ENCODE measurements around the gene TNFRSF21.
"Not testable (repeated sequence)": the region's sequence is repeated elsewhere in the genome, so short reads cannot be mapped to it uniquely, and the experiment has no call there.

The TNFRSF21 gene

DNA sequence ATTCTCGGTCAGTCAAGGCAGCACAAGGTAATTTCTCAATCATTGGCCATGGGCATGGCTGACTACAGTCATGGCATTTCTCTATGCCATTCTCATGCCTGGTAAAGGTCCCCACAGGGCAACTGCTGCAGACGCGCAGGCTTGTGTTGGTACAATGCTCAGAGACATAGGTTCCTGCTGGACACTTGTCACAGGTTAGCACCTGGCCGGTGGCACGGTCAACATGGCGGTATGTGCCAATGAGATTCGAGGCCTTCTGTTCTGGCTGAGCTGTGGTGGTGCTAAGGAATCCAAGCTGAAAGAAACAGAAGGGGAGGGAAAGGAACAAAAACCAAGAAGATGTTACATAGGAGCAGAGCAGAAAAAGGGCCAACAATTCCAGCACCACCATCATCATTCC is 23.4 kb downstream of the TNFRSF21 start:
- no peak for DNase-seq

GRCh38 chr6:47283993-47284392 is 25.7 kb downstream of the TNFRSF21 start:
- DNase-seq = no peak

GRCh38 chr6:47278545-47278944 is 31.2 kb downstream of the TNFRSF21 start:
- no peak for DNase-seq

DNA sequence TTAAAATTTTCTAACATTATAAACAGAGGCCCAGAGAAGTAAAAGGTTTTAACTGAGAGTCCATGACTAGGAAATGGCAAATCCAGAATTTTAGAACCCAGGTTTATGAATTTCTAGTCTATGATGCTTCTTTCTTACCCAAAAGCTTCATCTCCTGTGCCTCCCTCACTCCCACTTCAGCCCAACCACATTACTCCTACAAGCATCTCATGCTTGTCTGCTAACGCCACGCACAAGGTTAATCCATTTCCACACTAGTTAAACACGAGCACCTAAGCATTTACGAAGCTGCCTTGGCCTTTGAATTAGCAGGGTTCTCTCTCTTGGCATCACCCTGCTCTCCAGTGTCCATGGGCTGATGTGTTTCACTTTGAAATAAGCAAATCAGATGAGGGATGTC is 32.0 kb downstream of the TNFRSF21 start:
- DNase-seq = no peak

GRCh38 chr6:47276377-47276776 is 33.3 kb downstream of the TNFRSF21 start:
- no peak for DNase-seq

DNA sequence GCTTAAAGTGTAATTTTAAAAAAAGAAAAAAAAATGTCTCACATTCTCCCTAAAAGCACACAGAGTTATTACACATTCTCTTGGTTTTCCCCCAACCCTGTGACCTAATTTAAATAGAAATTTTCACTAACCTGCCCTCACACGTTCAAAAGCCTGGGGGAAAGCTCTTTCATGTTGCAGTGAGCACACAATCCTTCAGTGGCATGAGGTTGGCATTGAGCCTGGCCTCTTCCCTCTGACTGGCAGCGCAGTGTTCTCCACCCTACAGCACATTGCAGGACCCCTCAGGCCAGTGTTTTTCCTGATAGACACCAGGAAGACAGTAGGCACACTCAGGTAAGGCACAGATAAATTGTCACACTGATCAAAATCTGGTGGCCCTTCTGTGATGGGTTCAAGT is 34.1 kb downstream of the TNFRSF21 start:
- no peak for DNase-seq

DNA sequence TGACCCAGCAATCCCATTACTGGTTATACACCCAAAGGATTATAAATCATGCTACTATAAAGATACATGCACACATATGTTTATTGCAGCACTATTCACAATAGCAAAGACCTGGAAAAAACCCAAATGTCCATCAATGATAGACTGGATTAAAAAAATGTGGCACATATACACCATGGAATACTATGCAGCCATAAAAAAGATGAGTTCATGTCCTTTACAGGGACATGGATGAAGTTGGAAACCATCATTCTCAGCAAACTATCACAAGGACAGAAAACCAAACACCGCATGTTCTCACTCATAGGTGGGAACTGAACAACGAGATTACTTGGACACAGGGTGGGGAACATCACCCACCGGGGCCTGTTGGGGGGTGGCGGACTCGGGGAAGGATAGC is 34.6 kb downstream of the TNFRSF21 start:
- not testable (repeated sequence) for DNase-seq

DNA sequence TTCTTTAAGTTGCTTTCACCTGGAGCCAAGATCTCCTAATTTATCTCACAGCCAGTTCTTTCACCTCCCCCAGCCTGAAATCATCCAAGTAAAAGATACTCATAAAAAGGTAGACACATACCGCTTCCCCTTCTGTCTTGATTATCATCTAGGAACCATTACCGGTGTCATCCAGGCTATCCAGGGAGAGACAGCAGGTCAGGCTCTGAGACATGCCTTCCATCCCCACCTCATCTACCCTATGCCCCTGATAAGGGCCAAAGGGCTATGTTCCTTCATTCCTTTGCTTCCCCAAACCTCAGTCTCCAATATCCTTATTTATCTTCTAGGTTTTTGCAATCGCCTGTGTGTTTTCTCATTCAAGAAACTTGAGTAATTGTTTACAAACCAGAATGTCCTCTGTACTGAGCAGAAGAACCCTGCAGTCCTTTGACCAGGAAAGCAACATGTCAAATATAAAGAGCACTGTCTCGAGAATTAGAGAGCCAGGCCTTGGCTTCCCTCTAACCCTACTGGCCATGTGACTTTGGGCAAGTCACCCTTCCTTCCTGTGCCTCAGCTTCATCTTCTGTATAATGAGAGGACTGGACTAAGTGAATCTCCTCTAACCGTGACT is 41.0 kb downstream of the TNFRSF21 start:
- DNase-seq = no peak

DNA sequence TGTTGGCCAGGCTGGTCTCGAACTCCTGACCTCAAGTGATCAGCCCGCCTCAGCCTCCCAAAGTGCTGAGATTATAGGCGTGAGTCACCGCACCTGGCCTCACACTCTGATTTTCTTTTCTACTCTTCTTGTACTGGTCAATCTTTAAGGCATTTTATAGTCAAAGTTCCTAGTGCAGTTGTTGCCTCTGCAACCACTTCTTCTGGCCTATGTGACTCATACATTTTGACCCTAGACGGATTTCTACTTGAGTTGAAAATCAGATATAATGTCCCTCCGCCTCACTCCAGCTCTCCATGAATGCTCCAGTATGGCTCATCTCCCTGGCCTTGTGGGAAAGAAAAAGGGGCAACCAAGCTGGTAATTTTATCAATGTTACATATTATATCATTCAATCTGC is 42.4 kb downstream of the TNFRSF21 start:
- no peak for DNase-seq

- no peak for DNase-seq
These were observed 43.7 kb downstream of the TNFRSF21 start for GRCh38 chr6:47265971-47266370.

GRCh38 chr6:47264775-47265184 is 44.9 kb downstream of the TNFRSF21 start:
- no peak for DNase-seq

GRCh38 chr6:47263268-47263667 is 46.4 kb downstream of the TNFRSF21 start:
- no peak for DNase-seq

DNA sequence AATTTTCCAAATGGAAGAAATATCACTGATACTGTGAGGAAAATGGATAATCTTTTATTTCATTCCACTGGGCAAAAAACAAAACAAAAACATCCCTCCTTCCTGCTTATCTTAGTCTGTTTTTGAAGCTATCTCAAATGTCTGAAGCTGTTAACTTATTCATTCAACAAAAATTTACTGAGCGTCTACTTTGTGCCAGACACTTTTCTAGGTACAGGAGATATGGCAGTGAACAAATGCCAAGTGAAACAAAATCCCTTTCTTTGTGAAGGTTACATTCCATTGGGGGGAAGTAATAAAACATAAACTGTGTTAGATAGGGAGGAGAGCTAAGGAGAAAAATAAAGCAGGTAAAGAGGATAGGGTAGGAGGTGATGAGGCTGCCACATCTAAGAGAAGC is 47.5 kb downstream of the TNFRSF21 start:
- DNase-seq = no peak

GRCh38 chr6:47261191-47261590 is 48.5 kb downstream of the TNFRSF21 start:
- DNase-seq = no peak

- DNase-seq = no peak
These were observed 49.7 kb downstream of the TNFRSF21 start for GRCh38 chr6:47260021-47260420.

GRCh38 chr6:47258724-47259347 is 50.9 kb downstream of the TNFRSF21 start:
- DNase-seq = no peak

GRCh38 chr6:47256981-47257730 is 52.5 kb downstream of the TNFRSF21 start:
- DNase-seq = no peak

DNA sequence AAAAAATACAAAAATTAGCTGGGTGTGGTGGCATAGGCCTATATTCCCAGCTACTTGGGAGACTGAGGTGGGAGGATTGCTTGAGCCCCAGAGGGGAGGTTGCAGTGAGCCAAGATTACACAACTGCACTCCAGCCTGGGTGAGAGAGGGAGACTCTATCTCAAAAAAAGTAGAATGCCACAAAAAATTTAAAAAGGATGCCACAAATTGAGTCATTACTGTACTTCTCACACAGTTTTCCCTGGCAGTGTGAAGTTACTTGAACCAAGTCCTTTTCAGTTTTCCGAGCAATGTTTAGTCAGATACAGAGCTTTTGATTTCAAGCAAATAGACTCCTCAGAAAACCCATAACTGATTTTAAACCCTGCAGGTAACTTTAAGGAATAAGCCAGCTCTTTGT is 53.3 kb downstream of the TNFRSF21 start:
- DNase-seq = no peak

DNA sequence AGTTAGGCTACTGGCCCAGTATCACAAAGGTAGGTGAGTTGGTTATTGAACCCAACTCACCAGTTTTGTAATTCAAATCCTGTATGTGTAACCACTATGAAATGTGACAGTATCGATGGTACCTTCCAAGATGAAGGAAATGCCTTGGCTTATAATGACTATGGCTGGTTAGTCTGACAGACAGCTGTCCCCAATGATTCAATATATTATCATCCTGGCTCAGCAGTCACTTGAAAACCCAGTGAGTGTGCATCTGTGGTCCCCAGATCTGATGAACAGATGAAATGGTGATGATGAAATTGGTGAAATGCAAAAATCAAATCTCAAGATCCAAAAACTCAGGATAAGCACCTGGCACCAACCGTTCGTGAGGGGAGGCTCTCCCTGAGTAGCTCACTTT is 54.8 kb downstream of the TNFRSF21 start:
- no peak for DNase-seq

DNA sequence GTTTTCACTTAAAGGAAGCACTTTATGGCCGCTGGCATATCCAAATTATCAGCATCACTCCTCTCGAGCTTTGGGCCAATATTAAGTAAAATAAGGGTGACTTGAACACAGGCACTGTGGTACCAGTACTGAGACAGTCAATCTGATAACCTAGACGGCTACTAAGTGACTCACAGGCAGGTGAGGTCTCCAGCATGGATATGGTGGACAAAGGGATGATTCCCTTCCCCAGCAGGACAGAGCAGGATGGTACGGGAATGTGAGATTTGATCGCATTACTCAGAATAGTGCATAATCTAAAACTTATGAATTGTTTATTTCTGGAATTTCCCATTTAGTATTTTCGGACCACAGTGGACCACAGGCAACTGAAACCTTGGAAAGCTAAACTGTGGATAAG is 55.7 kb downstream of the TNFRSF21 start:
- no peak for DNase-seq

GRCh38 chr6:47253136-47253535 is 56.6 kb downstream of the TNFRSF21 start:
- no peak for DNase-seq

DNA sequence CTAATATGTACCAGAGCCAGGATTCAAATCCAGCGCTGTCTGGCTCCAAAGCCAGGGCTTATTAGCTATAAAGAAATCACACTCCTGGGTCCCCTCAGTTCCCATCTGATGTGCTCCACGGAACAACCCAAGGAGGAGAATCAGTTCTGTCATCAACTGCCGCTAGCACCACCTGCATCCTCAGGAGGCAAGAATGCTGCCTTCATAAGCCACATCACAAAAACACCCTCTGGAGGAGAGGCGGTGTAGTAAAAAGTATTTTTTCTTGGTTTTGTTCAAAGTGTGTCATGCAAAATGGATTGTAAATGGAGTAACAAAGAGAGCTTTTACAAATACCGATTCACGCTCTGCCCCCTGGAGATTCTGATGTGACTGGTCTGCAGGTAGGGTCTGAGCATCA is 57.1 kb downstream of the TNFRSF21 start:
- no peak for DNase-seq

DNA sequence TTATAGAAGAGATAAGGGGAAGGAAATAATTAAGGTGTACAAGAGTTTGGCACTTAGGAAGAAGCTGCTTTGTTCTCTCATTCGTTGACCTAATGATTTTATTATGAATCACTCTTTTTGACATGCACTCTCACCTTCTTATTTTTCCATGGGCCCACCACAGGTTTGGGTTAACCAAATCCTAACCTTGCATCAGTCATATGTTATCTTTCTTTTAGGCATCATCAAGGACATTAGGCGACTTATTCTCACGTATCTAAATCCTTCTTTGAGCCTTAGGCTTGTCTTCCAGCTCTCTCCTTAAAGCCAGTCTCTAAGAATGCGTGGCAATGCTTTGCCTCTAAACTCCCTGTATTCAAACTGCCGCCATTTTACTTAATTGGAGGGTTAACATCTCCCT is 58.3 kb downstream of the TNFRSF21 start:
- DNase-seq = no peak

GRCh38 chr6:47250302-47250701 is 59.4 kb downstream of the TNFRSF21 start:
- DNase-seq = no peak
